Measurements from ENCODE around the gene HECW1.

HECW1 gene

DNA sequence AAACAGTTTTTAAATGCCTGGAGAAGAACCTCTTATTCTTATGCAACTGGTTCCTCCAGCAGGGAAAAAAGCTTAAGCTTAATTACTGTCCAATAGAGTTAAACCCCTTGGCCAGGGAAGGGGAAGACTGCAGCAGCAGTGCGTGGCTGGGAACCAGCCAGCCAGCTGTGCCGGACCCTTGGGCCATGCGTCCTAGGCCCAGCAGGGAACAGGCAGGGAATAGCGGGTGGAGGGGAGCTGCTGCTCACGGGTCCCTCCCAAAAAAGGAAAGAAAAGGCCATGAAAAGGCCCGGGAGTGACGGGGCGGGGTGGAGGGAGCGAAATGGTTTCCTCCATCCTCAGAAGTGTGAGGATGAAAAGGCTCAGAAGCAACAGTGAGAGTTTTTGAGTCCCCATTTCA lies 35.2 kb upstream of the HECW1 start:
- TF ChIP-seq, protein P1, sequence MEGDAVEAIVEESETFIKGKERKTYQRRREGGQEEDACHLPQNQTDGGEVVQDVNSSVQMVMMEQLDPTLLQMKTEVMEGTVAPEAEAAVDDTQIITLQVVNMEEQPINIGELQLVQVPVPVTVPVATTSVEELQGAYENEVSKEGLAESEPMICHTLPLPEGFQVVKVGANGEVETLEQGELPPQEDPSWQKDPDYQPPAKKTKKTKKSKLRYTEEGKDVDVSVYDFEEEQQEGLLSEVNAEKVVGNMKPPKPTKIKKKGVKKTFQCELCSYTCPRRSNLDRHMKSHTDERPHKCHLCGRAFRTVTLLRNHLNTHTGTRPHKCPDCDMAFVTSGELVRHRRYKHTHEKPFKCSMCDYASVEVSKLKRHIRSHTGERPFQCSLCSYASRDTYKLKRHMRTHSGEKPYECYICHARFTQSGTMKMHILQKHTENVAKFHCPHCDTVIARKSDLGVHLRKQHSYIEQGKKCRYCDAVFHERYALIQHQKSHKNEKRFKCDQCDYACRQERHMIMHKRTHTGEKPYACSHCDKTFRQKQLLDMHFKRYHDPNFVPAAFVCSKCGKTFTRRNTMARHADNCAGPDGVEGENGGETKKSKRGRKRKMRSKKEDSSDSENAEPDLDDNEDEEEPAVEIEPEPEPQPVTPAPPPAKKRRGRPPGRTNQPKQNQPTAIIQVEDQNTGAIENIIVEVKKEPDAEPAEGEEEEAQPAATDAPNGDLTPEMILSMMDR (IDR thresholded peaks at IDR 0.05; ENCODE audit: low read depth, low read length): no peak
- Histone ChIP-seq H3K27ac (no peak overlapping the region), H3K36me3 (no peaks in the 10 kb centered on the region), H3K4me3 (ENCODE audit: low read depth, low read length) (no peak overlapping the region), H3K9me3 (ENCODE audit: severe bottlenecking) (no peaks in the 10 kb centered on the region), H3K27me3 (ENCODE audit: insufficient read depth, low read depth, severe bottlenecking) (no peaks in the 10 kb centered on the region)
- no peak for DNase-seq

DNA sequence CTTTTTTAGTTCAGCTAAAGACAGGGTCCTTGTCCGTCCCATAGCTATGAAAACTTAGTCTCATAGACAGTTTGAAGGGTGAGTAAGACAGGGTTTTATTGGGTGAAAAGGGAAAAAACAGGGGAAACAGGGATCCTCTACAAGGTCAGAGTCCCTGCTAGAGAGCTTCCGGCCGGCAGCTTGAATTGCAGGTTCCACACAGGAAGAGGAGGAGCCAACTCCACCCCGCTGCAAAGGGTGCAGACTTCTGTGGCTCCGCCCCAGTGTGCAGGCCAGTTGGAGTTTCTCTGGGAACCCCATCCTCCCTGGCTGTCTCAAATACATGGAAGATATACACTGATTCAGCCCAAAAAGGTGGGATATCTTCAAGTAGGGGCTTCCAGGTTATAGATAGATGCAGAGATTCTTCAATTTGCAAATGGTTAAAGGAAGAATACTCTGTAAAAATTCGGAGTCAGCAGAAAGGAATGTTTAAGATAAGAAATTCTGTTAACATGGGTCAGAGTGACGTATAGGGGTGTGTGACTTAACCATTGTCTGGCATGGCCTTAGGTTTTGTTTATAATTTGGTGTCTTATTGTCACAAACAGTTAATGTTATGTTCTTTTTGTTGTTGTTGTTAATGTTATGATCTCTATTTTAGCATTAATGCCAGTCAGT lies 34.6 kb upstream of the HECW1 start:
- Histone ChIP-seq H3K27ac (no peak overlapping the region), H3K36me3 (no peaks in the 10 kb centered on the region), H3K4me3 (ENCODE audit: low read depth, low read length) (no peak overlapping the region), H3K27me3 (ENCODE audit: insufficient read depth, low read depth, severe bottlenecking) (no peaks in the 10 kb centered on the region), H3K9me3 (ENCODE audit: severe bottlenecking) (no peaks in the 10 kb centered on the region)
- TF ChIP-seq, protein P1 (IDR thresholded peaks at IDR 0.05; ENCODE audit: low read depth, low read length): no peak
- no peak for DNase-seq

DNA sequence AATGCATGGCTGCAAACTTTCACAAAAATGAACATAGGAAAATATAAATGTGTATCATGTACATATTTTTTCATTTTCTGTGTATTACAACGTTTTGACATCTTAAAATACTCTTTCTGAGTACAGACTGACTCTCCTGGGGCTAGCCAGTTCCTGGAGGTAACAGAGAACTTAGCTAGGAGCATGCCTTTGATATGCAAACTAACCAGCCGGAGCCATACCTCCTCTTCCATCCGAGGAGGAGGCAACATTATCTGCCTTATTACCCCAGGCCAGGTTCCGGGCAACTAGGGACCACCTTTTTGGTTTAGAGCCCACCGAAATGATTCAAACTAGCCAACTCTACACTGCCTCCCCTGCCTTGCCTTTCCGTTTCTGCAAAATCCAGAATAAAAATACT lies 33.7 kb upstream of the HECW1 start:
- no peak for DNase-seq
- H3K27me3 ChIP-seq (ENCODE audit: insufficient read depth, low read depth, severe bottlenecking): no peaks in the 10 kb centered on the region
- no peaks in the 10 kb centered on the region for H3K9me3 ChIP-seq (ENCODE audit: severe bottlenecking)
- H3K4me3 ChIP-seq (ENCODE audit: low read depth, low read length): no peak overlapping the region
- H3K27ac ChIP-seq: no peak overlapping the region
- TF ChIP-seq, protein P1 (IDR thresholded peaks at IDR 0.05; ENCODE audit: low read depth, low read length): no peak
- no peaks in the 10 kb centered on the region for H3K36me3 ChIP-seq

DNA sequence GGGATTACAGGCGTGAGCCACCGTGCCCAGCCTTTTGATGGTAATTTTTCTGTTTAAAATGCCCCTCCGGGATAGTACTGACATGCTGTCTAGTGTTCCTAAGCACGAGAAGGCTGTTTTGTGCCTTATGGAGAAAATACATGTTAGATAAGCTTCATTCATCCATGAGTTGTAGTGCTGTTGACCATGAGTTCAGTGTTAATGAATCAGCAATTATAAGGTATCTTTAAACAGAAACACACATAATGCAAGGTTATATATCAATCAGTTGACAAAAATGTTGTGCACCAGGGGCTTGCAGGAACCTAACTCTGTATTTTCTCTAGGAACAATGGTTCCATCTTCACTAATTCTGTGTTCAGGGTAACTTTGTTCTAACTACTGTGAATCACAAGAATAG lies 30.8 kb upstream of the HECW1 start:
- H3K27ac ChIP-seq: no peak overlapping the region
- TF ChIP-seq, protein P1 (IDR thresholded peaks at IDR 0.05; ENCODE audit: low read depth, low read length): no peak
- no peaks in the 10 kb centered on the region for H3K27me3 ChIP-seq (ENCODE audit: insufficient read depth, low read depth, severe bottlenecking)
- no peak overlapping the region for H3K4me3 ChIP-seq (ENCODE audit: low read depth, low read length)
- no peaks in the 10 kb centered on the region for H3K36me3 ChIP-seq
- no peak for DNase-seq
- H3K9me3 ChIP-seq (ENCODE audit: severe bottlenecking): no peaks in the 10 kb centered on the region

DNA sequence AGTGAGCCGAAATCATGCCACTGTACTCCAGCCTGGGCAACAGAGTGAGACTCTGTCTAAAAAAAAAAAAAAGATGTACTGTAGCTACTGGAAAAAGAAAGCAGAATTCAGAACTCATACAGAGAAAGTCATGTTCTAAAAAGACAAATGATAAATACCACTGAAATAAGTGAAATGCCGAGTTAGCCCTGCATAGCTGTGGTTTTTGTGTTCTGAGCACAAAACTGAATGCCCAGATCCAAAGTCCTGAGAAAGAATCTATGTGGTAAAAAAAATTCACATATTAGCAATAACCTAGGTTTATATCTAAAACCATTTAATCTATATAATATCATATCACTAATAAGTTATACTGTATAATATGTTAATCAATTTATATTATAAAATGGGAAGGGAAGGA lies 29.3 kb upstream of the HECW1 start:
- Histone ChIP-seq H3K9me3 (ENCODE audit: severe bottlenecking) (no peaks in the 10 kb centered on the region), H3K27me3 (ENCODE audit: insufficient read depth, low read depth, severe bottlenecking) (no peaks in the 10 kb centered on the region), H3K4me3 (ENCODE audit: low read depth, low read length) (no peak overlapping the region), H3K27ac (no peak overlapping the region), H3K36me3 (no peaks in the 10 kb centered on the region)
- no peak for DNase-seq
- TF ChIP-seq, protein P1 (IDR thresholded peaks at IDR 0.05; ENCODE audit: low read depth, low read length): no peak

DNA sequence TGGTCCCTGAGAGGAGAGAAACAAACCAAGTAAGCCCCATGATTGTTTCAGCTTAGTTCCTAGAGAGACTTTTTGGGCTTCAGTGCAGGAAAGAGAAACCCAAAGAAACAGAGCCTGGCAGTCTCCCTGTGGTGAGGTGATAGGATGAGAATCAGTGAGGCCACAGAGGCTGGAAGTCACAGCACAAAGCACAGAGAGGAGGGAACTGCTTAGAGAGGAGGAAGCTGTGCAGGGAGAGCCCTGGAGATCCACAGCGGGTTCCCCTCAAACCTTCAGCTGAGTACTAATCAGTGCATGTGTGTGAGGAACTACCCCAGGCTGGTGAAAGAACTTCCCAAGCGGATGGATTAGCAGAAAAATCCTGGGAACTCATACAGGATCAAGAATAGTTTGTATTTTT lies 27.4 kb upstream of the HECW1 start:
- peaks cover 2% of the 10 kb centered on the region for H3K9me3 ChIP-seq (ENCODE audit: severe bottlenecking)
- no peaks in the 10 kb centered on the region for H3K36me3 ChIP-seq
- no peak for DNase-seq
- H3K27ac ChIP-seq: no peak overlapping the region
- H3K4me3 ChIP-seq (ENCODE audit: low read depth, low read length): no peak overlapping the region
- TF ChIP-seq, protein P1 (IDR thresholded peaks at IDR 0.05; ENCODE audit: low read depth, low read length): no peak
- no peaks in the 10 kb centered on the region for H3K27me3 ChIP-seq (ENCODE audit: insufficient read depth, low read depth, severe bottlenecking)
